ENCODE measurements around the gene HCN3.

The HCN3 gene

DNA sequence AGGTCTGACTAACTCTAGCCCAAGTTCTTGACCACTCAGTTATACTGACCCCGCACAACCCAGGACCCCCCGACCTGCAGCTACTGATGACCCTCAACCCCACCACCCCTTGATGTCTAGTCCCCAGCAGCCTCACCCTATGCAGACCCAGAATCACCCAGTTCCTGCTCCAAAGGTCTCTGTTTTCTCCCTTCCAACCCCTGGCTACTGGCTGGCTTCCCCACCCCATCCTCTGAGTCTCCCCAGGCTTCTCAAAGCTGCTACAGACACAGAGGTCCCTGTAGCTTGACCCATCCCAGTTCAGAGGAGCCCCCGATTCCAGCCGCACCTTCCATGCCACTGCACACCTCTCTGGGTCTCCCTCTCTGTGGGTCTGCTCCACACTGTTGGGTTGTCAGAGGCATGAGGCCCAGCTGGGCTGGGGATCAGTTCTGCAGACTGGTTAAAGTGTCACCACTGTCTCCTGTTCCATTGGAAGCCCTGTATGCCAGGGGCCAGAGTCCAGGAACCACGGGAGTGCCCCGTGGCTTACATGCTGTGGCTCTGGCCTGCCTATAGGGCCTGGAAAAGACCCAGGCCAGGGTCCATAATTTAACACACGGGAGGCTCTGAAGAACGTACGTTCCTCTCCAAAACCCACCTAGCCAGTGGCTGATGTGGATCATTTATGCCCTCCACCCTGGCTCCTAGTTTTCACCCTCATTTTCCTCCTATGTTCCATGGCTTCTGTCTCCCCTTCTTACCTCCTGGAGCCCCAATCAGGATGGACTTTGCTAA is 23.5 kb downstream of the HCN3 start (continued):
- TF ChIP-seq ZNF548 (tag by site-specific recombination; IDR thresholded peaks at IDR 0.05) (no peak), ZNF514 (tag by site-specific recombination; IDR thresholded peaks at IDR 0.05) (no peak), ZBTB17 (tag by site-specific recombination; IDR thresholded peaks at IDR 0.05) (no peak), ZNF48 (tag by site-specific recombination; IDR thresholded peaks at IDR 0.05) (no peak), ZBTB20 (tag by site-specific recombination; IDR thresholded peaks at IDR 0.05) (no peak)
- TF ChIP-seq, protein P1, sequence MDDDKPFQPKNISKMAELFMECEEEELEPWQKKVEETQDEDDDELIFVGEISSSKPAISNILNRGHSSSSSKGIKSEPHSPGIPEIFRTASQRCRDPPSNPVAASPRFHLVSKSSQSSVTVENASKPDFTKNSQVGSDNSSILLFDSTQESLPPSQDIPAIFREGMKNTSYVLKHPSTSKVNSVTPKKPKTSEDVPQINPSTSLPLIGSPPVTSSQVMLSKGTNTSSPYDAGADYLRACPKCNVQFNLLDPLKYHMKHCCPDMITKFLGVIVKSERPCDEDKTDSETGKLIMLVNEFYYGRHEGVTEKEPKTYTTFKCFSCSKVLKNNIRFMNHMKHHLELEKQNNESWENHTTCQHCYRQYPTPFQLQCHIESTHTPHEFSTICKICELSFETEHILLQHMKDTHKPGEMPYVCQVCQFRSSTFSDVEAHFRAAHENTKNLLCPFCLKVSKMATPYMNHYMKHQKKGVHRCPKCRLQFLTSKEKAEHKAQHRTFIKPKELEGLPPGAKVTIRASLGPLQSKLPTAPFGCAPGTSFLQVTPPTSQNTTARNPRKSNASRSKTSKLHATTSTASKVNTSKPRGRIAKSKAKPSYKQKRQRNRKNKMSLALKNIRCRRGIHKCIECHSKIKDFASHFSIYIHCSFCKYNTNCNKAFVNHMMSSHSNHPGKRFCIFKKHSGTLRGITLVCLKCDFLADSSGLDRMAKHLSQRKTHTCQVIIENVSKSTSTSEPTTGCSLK (tag by site-specific recombination; IDR thresholded peaks at IDR 0.05), result no peak
- TF ChIP-seq, protein P2, sequence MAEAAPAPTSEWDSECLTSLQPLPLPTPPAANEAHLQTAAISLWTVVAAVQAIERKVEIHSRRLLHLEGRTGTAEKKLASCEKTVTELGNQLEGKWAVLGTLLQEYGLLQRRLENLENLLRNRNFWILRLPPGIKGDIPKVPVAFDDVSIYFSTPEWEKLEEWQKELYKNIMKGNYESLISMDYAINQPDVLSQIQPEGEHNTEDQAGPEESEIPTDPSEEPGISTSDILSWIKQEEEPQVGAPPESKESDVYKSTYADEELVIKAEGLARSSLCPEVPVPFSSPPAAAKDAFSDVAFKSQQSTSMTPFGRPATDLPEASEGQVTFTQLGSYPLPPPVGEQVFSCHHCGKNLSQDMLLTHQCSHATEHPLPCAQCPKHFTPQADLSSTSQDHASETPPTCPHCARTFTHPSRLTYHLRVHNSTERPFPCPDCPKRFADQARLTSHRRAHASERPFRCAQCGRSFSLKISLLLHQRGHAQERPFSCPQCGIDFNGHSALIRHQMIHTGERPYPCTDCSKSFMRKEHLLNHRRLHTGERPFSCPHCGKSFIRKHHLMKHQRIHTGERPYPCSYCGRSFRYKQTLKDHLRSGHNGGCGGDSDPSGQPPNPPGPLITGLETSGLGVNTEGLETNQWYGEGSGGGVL (tag by site-specific recombination; IDR thresholded peaks at IDR 0.05), result no peak

DNA sequence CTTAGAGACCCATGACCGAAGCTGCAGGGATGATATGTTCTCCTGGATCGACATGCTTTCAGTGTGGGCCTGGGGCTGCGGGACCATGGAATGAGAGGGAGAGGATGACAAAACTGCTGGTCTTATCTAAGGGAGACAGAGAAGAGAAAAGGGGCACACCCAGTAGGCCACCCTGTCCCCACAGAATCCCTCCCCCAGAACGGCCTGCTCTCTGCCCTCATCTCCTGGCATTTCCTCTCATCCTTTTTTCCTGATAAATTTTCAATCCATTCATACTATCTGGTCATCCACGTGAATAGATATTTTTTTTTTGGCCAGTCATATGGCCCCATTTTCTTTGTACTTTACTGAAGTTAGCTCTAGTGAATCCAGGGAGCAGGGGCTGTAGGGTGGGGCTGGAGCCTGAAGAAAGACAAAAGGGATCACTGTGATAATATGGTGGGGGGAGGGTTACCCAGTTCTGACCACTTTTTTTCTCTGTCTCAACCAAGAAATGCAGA is 24.1 kb downstream of the HCN3 start, which contains the start of gene PKLR:
Gene PKLR (minus strand): TSS at position 97 of the 500 bp plus-strand sequence. CDS start 43 bp downstream, at position 54.
- Histone ChIP-seq H3K4me3 (ENCODE audit: low read depth, low read length) (no peak within 1 kb of the TSS), H3K27ac (ENCODE audit: extremely low read depth, low read depth, low read length) (no peak within 1 kb of the TSS), H3K9me3 (ENCODE audit: control insufficient read depth, insufficient read depth, low read depth, low read length) (no peaks in the 10 kb centered on the region), H3K36me3 (ENCODE audit: control insufficient read depth in 2 of 2, insufficient read depth in 1 of 2, low read length in 2 of 2) (no peaks in the 10 kb centered on the region), H3K4me1 (ENCODE audit: control insufficient read depth, insufficient read depth, low read length) (no peaks in the 10 kb centered on the region)
- POLR2A ChIA-PET, result no interaction called here
- CTCF ChIA-PET, result interaction anchor here (0.6 to 2.1 kb wide), 2 partner anchors 51 to 1156 kb away, joined by 3 to 9 read pairs; no protein-coding TSS in a partner anchor
- TF ChIP-seq ZNF791 (tag by site-specific recombination; IDR thresholded peaks at IDR 0.05) (no peak), ZNF585B (tag by site-specific recombination; IDR thresholded peaks at IDR 0.05) (no peak), GLI4 (tag by site-specific recombination; IDR thresholded peaks at IDR 0.05) (no peak), ZNF335 (tag by site-specific recombination; conservative IDR thresholded peaks at IDR 0.05) (no peak), ZNF416 (tag by site-specific recombination; IDR thresholded peaks at IDR 0.05) (no peak), ZFP69B (tag by site-specific recombination; IDR thresholded peaks at IDR 0.05) (no peak), ZNF292 (tag by site-specific recombination; IDR thresholded peaks at IDR 0.05; ENCODE audit: borderline replicate concordance, low read depth) (no peak), ZNF169 (tag by site-specific recombination; IDR thresholded peaks at IDR 0.05) (no peak), ZNF768 (tag by site-specific recombination; IDR thresholded peaks at IDR 0.05) (no peak), SALL2 (tag by site-specific recombination; IDR thresholded peaks at IDR 0.05; ENCODE audit: borderline replicate concordance) (no peak)

DNA sequence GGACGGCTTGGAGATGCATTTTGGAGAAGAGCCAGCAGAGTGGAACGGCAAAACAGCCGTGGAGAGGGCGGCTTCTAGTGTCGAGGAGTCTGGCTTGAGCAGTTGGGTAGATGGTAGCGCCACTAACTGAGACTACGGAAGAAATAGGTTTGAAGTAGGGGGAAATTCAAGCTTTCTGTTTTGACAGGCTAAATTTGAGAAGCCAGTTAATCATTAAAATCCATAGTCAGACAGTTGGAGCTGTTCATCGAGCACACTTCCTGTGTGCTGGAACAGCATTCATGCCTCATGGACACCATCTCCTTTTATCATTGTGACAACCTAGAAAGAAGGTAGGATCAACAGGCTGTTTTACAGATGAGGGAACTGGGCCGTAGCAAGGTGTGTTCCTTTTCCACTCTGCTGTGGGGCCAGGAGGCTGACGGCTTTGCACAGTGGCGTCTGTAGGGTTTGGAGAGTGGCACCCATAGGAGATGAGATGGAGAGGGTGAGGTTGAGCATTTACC is 27.3 kb downstream of the HCN3 start:
- Histone ChIP-seq H3K36me3 (ENCODE audit: control insufficient read depth in 2 of 2, insufficient read depth in 1 of 2, low read length in 2 of 2) (no peaks in the 10 kb centered on the region), H3K9me3 (ENCODE audit: control insufficient read depth, insufficient read depth, low read depth, low read length) (no peaks in the 10 kb centered on the region), H3K27ac (ENCODE audit: extremely low read depth, low read depth, low read length) (no peak overlapping the region), H3K4me1 (ENCODE audit: control insufficient read depth, insufficient read depth, low read length) (no peaks in the 10 kb centered on the region), H3K4me3 (ENCODE audit: low read depth, low read length) (no peak overlapping the region)
- ChIA-PET CTCF (interaction anchor here (0.6 to 1.3 kb wide), 3 partner anchors 12 to 61 kb away, joined by 3 to 8 read pairs (median 7); no protein-coding TSS in a partner anchor), POLR2A (interaction anchor here (1.2 kb wide), 1 partner anchor 12 kb away, joined by 3 read pairs; no protein-coding TSS in a partner anchor)
- TF ChIP-seq ZNF843 (tag by site-specific recombination; IDR thresholded peaks at IDR 0.05) (no peak), SCRT2 (tag by site-specific recombination; IDR thresholded peaks at IDR 0.05) (peak; percentile 41; the same call in 1 of the 2 replicates), ZNF555 (tag by site-specific recombination; conservative IDR thresholded peaks at IDR 0.05) (no peak)
- TF ChIP-seq, protein P3, sequence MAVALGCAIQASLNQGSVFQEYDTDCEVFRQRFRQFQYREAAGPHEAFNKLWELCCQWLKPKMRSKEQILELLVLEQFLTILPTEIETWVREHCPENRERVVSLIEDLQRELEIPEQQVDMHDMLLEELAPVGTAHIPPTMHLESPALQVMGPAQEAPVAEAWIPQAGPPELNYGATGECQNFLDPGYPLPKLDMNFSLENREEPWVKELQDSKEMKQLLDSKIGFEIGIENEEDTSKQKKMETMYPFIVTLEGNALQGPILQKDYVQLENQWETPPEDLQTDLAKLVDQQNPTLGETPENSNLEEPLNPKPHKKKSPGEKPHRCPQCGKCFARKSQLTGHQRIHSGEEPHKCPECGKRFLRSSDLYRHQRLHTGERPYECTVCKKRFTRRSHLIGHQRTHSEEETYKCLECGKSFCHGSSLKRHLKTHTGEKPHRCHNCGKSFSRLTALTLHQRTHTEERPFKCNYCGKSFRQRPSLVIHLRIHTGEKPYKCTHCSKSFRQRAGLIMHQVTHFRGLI (tag by site-specific recombination; IDR thresholded peaks at IDR 0.05), result no peak

All from HEK293 (cell line).